NCI-H2081 (cell line): Measurements from ENCODE around the gene ZBTB26.

Experiments used
- DNase-seq, 2 experiments: peaks; one replicate each; lab custom pipeline; 2025; lab: John Stamatoyannopoulos, UW

ZBTB26 gene

GRCh38 chr9:122931226-122932121 lies at the start of gene ZBTB26:
Gene ZBTB26 (minus strand): TSS chr9:122931512. CDS start chr9:122919934, 11,578 bp downstream.
- peak; percentile 89 to 94 for DNase-seq

GRCh38 chr9:122978601-122979000 lies 47.3 kb upstream of the ZBTB26 start:
- no peak for DNase-seq

GRCh38 chr9:122975196-122975595 lies 43.9 kb upstream of the ZBTB26 start:
- DNase-seq, result no peak

- DNase-seq, result no peak
Observed at GRCh38 chr9:122961139-122961538, 29.8 kb upstream of the ZBTB26 start.

- no peak for DNase-seq
Observed at GRCh38 chr9:122955961-122956360, 24.6 kb upstream of the ZBTB26 start.

GRCh38 chr9:122954253-122954691 lies 23.0 kb upstream of the ZBTB26 start:
- no peak for DNase-seq

GRCh38 chr9:122951056-122951455 lies 19.7 kb upstream of the ZBTB26 start:
- no peak for DNase-seq

GRCh38 chr9:122950263-122950662 lies 19.0 kb upstream of the ZBTB26 start:
- DNase-seq, result no peak

- DNase-seq, result no peak
Observed at GRCh38 chr9:122949696-122950095, 18.4 kb upstream of the ZBTB26 start.

- DNase-seq, result no peak
Observed at GRCh38 chr9:122948313-122948712, 17.0 kb upstream of the ZBTB26 start.

- DNase-seq, result peak in 1 of 2 experiments; percentile 10
Observed at GRCh38 chr9:122946461-122947005, 15.2 kb upstream of the ZBTB26 start.

GRCh38 chr9:122944960-122945888 lies 13.9 kb upstream of the ZBTB26 start:
- no peak for DNase-seq

- no peak for DNase-seq
Observed at GRCh38 chr9:122941582-122942234, 10.4 kb upstream of the ZBTB26 start.

GRCh38 chr9:122940749-122941581 lies 9.7 kb upstream of the ZBTB26 start, which contains the start of gene RABGAP1:
Gene RABGAP1 (plus strand): TSS chr9:122941020. CDS start chr9:122957060, 16,040 bp downstream.
- peak; percentile 98 for DNase-seq

GRCh38 chr9:122940454-122940748 lies 9.1 kb upstream of the ZBTB26 start:
- DNase-seq, result no peak

- DNase-seq, result no peak
Observed at GRCh38 chr9:122939601-122940000, 8.3 kb upstream of the ZBTB26 start.

- DNase-seq, result no peak
Observed at GRCh38 chr9:122936883-122937282, 5.6 kb upstream of the ZBTB26 start.

- DNase-seq, result no peak
Observed at GRCh38 chr9:122936464-122936863, 5.2 kb upstream of the ZBTB26 start.

GRCh38 chr9:122930541-122931225 lies 629 bp downstream of the ZBTB26 start:
- DNase-seq, result no peak

GRCh38 chr9:122929796-122930354 lies 1.4 kb downstream of the ZBTB26 start:
- no peak for DNase-seq
